ENCODE measurements around the gene KCNJ16.

The KCNJ16 gene

DNA sequence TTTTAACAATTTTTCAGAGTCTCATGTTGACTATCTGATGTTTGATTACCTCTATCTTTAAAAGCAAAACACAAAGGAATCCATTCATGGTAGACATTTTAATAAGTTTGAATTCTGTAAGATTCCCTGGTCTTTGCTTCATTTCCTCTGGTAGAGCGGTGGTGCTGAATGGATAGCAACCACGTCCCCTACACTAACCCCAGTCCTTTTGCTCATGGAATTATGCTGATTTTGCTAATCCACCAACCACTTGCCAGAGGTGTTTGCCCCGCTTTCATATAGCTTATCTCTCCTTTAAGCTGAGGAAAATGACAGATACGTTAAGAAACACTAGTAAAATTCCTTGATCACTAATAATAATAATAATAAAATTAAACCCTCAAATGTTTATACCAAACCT, 9.5 kb downstream of the KCNJ16 start:
- Histone ChIP-seq H3K4me3 (ENCODE audit: low read length) (no peak overlapping the region), H3K9me3 (replicated peaks; ENCODE audit: low read length) (no peaks in the 10 kb centered on the region), H3K4me2 (ENCODE audit: low read length) (no peak overlapping the region), H3K36me3 (ENCODE audit: insufficient read depth, low read length) (no peaks in the 10 kb centered on the region), H3K4me1 (ENCODE audit: control insufficient read depth, insufficient read depth, low read length) (peaks cover 11% of the 10 kb centered on the region), H3K27me3 (ENCODE audit: control insufficient read depth, insufficient read depth, low read length) (no peaks in the 10 kb centered on the region), H3K9ac (ENCODE audit: low read depth, low read length) (no peak overlapping the region)

DNA sequence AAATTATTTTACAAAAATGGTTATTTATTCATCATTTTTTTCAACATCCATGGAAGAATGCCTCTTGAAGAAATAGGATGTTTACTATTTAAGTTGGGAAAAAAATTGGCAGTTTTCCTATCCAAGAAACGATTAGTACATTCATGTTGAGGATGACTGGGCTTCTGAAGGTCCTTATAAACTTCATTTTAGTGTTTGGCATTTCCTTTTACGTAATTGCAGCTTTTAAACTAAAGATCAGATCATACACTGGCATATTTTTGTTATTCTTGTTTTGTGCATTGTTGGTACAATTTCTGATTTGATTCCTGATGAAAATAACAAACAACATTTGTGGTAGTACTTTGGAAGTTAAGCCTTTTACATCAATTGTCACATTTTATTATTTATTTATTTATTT, 11.5 kb downstream of the KCNJ16 start:
- Histone ChIP-seq H3K27me3 (ENCODE audit: control insufficient read depth, insufficient read depth, low read length) (no peaks in the 10 kb centered on the region), H3K9ac (ENCODE audit: low read depth, low read length) (no peak overlapping the region), H3K4me3 (ENCODE audit: low read length) (no peak overlapping the region), H3K4me2 (ENCODE audit: low read length) (no peak overlapping the region), H3K9me3 (replicated peaks; ENCODE audit: low read length) (no peaks in the 10 kb centered on the region), H3K36me3 (ENCODE audit: insufficient read depth, low read length) (no peaks in the 10 kb centered on the region), H3K4me1 (ENCODE audit: control insufficient read depth, insufficient read depth, low read length) (no peaks in the 10 kb centered on the region)

DNA sequence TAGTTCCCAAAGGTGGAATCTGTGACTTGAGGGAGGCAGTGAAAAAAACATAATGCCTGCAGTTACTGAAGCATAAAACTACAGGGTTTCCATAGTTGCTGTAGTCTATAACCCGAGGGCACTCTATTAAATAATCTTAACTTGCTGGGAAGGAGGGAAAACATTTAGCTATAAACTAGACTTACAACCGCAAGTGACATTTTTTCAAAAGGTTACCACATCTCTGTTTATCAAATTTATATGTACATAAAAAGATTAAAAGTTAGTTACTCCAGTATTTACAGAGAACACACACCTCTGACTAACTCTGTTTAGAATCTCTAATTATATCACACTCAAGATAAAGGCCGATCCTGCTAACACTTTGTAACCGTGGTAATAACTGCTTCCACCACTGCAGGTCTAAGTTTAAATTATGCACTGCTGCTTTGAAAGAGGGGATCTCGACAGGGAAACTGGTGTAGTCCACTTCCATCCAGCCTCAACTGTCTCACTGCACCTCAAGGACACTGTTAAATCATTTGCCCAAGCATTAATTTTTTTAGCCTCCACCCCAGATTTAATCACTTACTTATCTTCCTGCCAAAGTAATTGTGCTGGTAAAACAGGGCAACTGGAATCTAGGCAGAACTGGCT, 14.6 kb downstream of the KCNJ16 start:
- H3K36me3 ChIP-seq (ENCODE audit: insufficient read depth, low read length): no peaks in the 10 kb centered on the region
- no peaks in the 10 kb centered on the region for H3K27me3 ChIP-seq (ENCODE audit: control insufficient read depth, insufficient read depth, low read length)
- H3K9ac ChIP-seq (ENCODE audit: low read depth, low read length): no peak overlapping the region
- H3K4me2 ChIP-seq (ENCODE audit: low read length): no peak overlapping the region
- H3K9me3 ChIP-seq (replicated peaks; ENCODE audit: low read length): no peaks in the 10 kb centered on the region
- H3K4me1 ChIP-seq (ENCODE audit: control insufficient read depth, insufficient read depth, low read length): no peaks in the 10 kb centered on the region
- no peak overlapping the region for H3K4me3 ChIP-seq (ENCODE audit: low read length)

DNA sequence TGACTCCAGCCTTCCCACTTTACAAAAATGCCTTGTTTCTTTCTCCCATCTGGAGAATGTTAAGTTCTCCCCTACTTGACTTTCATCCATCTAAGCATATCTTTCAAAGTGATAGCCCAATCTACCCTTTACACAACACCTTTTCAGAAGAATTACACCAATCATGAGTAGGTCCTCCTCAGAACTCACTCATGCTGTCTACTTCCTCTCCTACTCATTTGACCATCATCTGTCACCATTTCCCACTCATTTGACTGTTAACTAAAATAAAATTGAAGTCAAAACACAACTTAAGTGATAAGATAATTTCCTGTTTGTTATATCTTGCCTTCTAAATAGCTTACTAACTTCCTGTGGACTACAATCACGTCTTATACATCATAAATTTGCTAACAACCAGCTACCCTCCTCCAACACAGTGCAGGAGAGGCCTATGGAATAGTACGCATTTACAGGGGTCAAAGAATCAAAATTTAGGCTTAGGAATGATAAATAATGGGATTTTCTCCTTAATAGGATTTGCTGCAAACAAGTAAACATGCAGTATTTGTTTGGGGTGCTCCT, 16.1 kb downstream of the KCNJ16 start:
- Histone ChIP-seq H3K9me3 (replicated peaks; ENCODE audit: low read length) (no peaks in the 10 kb centered on the region), H3K4me2 (ENCODE audit: low read length) (no peak overlapping the region), H3K9ac (ENCODE audit: low read depth, low read length) (no peak overlapping the region), H3K4me3 (ENCODE audit: low read length) (no peak overlapping the region), H3K4me1 (ENCODE audit: control insufficient read depth, insufficient read depth, low read length) (no peaks in the 10 kb centered on the region), H3K36me3 (ENCODE audit: insufficient read depth, low read length) (no peaks in the 10 kb centered on the region), H3K27me3 (ENCODE audit: control insufficient read depth, insufficient read depth, low read length) (no peaks in the 10 kb centered on the region)

DNA sequence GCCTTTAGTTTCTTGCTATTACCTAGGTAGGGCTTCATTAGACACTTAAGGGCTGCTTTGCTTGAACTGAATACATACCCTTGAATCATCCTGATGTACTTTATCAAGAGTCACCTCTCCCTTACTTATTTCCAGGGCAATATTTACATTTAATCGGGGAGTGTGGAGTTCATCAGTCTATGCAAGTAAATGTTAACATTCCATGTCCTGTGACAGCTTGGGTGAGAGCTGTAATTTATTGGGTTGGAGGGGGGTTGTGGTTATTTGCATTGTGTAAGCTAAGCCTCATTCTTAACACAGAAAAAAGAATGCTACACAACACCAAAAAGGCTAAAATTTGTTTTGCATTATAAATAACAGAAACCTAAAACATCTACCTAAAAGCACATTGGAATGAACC, 16.7 kb downstream of the KCNJ16 start:
- no peaks in the 10 kb centered on the region for H3K36me3 ChIP-seq (ENCODE audit: insufficient read depth, low read length)
- H3K27me3 ChIP-seq (ENCODE audit: control insufficient read depth, insufficient read depth, low read length): no peaks in the 10 kb centered on the region
- no peak overlapping the region for H3K9ac ChIP-seq (ENCODE audit: low read depth, low read length)
- H3K4me3 ChIP-seq (ENCODE audit: low read length): no peak overlapping the region
- no peaks in the 10 kb centered on the region for H3K9me3 ChIP-seq (replicated peaks; ENCODE audit: low read length)
- no peaks in the 10 kb centered on the region for H3K4me1 ChIP-seq (ENCODE audit: control insufficient read depth, insufficient read depth, low read length)
- no peak overlapping the region for H3K4me2 ChIP-seq (ENCODE audit: low read length)

DNA sequence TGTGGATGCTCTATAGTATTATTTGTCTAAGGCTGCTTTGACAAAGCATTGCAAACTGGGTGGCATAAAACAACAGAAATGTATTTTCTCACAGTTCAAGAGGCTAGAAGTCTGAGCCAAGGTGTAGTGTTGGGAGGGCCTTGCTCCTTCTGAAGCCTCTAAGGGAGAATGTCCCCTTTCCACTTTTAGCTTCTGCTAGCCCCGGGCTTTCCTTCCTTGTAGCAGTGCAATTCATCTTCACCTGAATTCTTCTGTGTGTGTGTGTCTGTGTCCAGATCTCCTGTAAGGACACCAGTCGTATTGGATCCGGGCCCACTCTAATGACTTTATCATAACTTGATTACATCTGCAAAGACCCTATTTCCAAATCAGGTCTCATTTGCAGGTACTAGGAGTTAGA, 18.1 kb downstream of the KCNJ16 start:
- Histone ChIP-seq H3K9ac (ENCODE audit: low read depth, low read length) (no peak overlapping the region), H3K27me3 (ENCODE audit: control insufficient read depth, insufficient read depth, low read length) (no peaks in the 10 kb centered on the region), H3K4me1 (ENCODE audit: control insufficient read depth, insufficient read depth, low read length) (no peaks in the 10 kb centered on the region), H3K9me3 (replicated peaks; ENCODE audit: low read length) (no peaks in the 10 kb centered on the region), H3K4me2 (ENCODE audit: low read length) (no peak overlapping the region), H3K36me3 (ENCODE audit: insufficient read depth, low read length) (no peaks in the 10 kb centered on the region), H3K4me3 (ENCODE audit: low read length) (no peak overlapping the region)

DNA sequence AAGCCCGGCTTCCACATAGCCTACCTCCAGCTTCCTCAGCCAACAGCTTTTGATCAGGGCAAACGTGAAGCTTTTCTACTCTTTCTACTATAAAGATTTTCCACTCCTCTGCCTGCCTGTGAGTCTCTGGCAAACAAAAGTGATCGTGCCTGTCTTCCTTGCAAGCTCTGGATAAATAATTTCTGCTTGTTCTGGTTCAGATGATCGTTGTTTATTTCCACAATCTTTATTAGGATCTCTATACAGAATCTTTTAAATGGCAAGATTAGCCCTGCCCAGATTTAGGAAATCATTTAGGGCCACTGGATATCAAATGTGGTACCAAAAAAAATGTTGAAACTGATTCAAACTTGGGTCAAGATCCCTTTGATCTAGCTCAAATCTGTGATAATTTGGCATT, 20.4 kb downstream of the KCNJ16 start:
- Histone ChIP-seq H3K9me3 (replicated peaks; ENCODE audit: low read length) (no peaks in the 10 kb centered on the region), H3K9ac (ENCODE audit: low read depth, low read length) (no peak overlapping the region), H3K36me3 (ENCODE audit: insufficient read depth, low read length) (no peaks in the 10 kb centered on the region), H3K4me1 (ENCODE audit: control insufficient read depth, insufficient read depth, low read length) (no peaks in the 10 kb centered on the region), H3K27me3 (ENCODE audit: control insufficient read depth, insufficient read depth, low read length) (no peaks in the 10 kb centered on the region), H3K4me3 (ENCODE audit: low read length) (no peak overlapping the region), H3K4me2 (ENCODE audit: low read length) (no peak overlapping the region)

DNA sequence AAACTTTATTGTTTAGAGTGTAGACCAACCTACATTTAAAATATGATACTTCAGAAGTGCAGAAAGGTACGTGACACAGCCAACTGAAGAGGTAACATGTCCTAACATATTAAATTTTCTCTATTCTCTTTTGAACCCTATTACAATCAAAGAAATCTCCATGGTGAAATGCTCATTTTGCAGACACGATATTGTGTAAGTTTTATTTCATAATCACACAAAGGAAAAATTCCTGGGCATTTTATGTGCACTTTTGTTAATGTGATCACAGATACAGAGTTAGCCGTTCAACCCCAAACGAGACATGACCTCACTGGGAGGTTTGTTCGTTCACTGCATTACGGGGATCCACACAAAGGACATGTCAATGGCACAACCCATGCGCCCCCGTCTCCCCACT, 21.8 kb downstream of the KCNJ16 start:
- Histone ChIP-seq H3K4me1 (ENCODE audit: control insufficient read depth, insufficient read depth, low read length) (no peaks in the 10 kb centered on the region), H3K9ac (ENCODE audit: low read depth, low read length) (no peak overlapping the region), H3K9me3 (replicated peaks; ENCODE audit: low read length) (no peaks in the 10 kb centered on the region), H3K36me3 (ENCODE audit: insufficient read depth, low read length) (no peaks in the 10 kb centered on the region), H3K4me2 (ENCODE audit: low read length) (no peak overlapping the region), H3K4me3 (ENCODE audit: low read length) (no peak overlapping the region), H3K27me3 (ENCODE audit: control insufficient read depth, insufficient read depth, low read length) (no peaks in the 10 kb centered on the region)

DNA sequence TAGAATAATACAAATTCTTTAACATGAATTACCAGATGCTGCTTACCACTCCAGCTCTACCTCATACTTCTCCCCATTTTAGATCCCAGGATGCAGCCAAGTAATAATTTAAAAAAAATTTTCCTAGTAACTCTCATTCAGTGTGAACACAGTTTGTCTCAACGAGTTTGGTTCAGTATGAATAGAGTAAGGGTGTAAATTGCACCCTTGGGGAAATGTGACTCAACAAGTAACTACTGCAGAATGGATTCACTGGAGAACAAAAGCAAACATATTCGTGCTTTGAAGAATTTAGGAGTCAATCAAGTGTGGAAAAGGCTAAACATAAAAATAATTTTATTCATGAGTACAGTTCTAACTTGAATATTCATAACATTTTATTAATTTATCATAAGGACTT, 23.0 kb downstream of the KCNJ16 start:
- Histone ChIP-seq H3K4me1 (ENCODE audit: control insufficient read depth, insufficient read depth, low read length) (no peaks in the 10 kb centered on the region), H3K4me3 (ENCODE audit: low read length) (no peak overlapping the region), H3K4me2 (ENCODE audit: low read length) (no peak overlapping the region), H3K9ac (ENCODE audit: low read depth, low read length) (no peak overlapping the region), H3K9me3 (replicated peaks; ENCODE audit: low read length) (no peaks in the 10 kb centered on the region), H3K27me3 (ENCODE audit: control insufficient read depth, insufficient read depth, low read length) (no peaks in the 10 kb centered on the region), H3K36me3 (ENCODE audit: insufficient read depth, low read length) (no peaks in the 10 kb centered on the region)

DNA sequence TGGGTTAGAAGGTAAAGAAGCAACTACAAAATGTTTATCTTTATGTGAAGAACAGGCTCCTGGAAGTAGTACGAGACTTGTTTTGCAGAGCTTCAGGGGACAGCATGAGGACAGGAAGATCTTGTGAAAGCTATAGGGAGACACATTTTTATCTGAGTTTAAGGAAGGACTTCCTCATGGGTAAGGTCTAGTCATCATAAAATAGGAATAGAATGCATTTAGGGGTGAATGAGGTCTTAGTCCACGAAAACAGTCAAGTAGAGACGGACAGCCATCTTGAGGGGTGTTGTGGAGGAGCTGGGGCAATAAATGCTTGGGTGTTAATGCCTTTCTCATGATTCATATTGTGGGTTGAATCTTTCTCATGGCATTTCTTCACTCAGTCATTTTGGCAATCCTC, 24.3 kb downstream of the KCNJ16 start:
- H3K4me2 ChIP-seq (ENCODE audit: low read length): no peak overlapping the region
- no peaks in the 10 kb centered on the region for H3K36me3 ChIP-seq (ENCODE audit: insufficient read depth, low read length)
- no peak overlapping the region for H3K9ac ChIP-seq (ENCODE audit: low read depth, low read length)
- no peaks in the 10 kb centered on the region for H3K27me3 ChIP-seq (ENCODE audit: control insufficient read depth, insufficient read depth, low read length)
- no peaks in the 10 kb centered on the region for H3K9me3 ChIP-seq (replicated peaks; ENCODE audit: low read length)
- H3K4me3 ChIP-seq (ENCODE audit: low read length): no peak overlapping the region
- H3K4me1 ChIP-seq (ENCODE audit: control insufficient read depth, insufficient read depth, low read length): no peaks in the 10 kb centered on the region

DNA sequence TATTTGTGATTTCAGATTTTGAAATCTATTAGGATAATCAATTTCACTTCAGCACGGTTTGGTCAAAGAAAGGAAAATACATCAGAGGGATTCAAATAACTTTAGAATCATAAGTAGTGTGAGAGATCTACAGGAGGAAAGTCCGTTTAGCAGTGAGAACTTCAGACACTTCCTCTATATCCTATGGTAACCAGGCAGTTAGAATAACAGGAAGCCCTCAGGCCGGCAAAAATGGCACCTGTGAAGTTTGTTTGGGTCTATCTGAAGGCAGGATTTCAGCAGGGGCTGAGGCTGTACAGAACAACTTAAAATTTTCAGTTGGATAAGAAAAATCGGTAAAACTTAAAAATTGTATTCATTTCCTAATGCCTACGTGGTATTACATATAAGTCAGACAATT, 24.9 kb downstream of the KCNJ16 start:
- H3K4me3 ChIP-seq (ENCODE audit: low read length): no peak overlapping the region
- no peak overlapping the region for H3K9ac ChIP-seq (ENCODE audit: low read depth, low read length)
- peaks cover under 1% of the 10 kb centered on the region for H3K4me1 ChIP-seq (ENCODE audit: control insufficient read depth, insufficient read depth, low read length)
- no peaks in the 10 kb centered on the region for H3K36me3 ChIP-seq (ENCODE audit: insufficient read depth, low read length)
- no peaks in the 10 kb centered on the region for H3K27me3 ChIP-seq (ENCODE audit: control insufficient read depth, insufficient read depth, low read length)
- no peak overlapping the region for H3K4me2 ChIP-seq (ENCODE audit: low read length)
- H3K9me3 ChIP-seq (replicated peaks; ENCODE audit: low read length): no peaks in the 10 kb centered on the region

DNA sequence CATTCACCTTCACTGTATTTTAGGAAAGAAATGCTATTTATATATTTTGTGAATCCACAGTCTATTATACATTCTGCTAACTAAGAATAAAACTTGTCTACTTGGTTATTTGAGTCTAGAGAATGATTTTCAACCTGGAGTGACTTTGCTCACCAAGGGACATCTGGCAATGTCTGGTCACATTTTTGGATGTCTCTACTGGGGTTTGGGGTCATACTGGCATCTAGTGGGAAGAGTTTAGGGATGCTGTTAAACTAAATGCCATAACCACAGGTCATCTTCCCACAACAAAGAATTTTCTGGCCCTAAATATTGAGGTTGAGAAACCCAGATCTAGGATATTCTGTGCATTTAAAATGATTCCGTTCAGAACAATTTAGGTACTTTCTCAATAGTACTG, 26.0 kb downstream of the KCNJ16 start:
- no peak overlapping the region for H3K4me2 ChIP-seq (ENCODE audit: low read length)
- H3K27me3 ChIP-seq (ENCODE audit: control insufficient read depth, insufficient read depth, low read length): no peaks in the 10 kb centered on the region
- H3K4me3 ChIP-seq (ENCODE audit: low read length): no peak overlapping the region
- no peak overlapping the region for H3K9ac ChIP-seq (ENCODE audit: low read depth, low read length)
- peaks cover 11% of the 10 kb centered on the region for H3K4me1 ChIP-seq (ENCODE audit: control insufficient read depth, insufficient read depth, low read length)
- no peaks in the 10 kb centered on the region for H3K36me3 ChIP-seq (ENCODE audit: insufficient read depth, low read length)
- H3K9me3 ChIP-seq (replicated peaks; ENCODE audit: low read length): no peaks in the 10 kb centered on the region

Measured in skeletal muscle satellite cell (primary cell).